NCI-H187 treated with DMSO at 0.1 percent for 48 hours (cell line): ENCODE measurements around the gene LBH.
"Not testable (repeated sequence)": the region's sequence is repeated elsewhere in the genome, so short reads cannot be mapped to it uniquely, and the experiment has no call there.

Experiments used
- DNase-seq: peaks from one replicate; lab custom pipeline; 2025; lab: John Stamatoyannopoulos, UW

The LBH gene

DNA sequence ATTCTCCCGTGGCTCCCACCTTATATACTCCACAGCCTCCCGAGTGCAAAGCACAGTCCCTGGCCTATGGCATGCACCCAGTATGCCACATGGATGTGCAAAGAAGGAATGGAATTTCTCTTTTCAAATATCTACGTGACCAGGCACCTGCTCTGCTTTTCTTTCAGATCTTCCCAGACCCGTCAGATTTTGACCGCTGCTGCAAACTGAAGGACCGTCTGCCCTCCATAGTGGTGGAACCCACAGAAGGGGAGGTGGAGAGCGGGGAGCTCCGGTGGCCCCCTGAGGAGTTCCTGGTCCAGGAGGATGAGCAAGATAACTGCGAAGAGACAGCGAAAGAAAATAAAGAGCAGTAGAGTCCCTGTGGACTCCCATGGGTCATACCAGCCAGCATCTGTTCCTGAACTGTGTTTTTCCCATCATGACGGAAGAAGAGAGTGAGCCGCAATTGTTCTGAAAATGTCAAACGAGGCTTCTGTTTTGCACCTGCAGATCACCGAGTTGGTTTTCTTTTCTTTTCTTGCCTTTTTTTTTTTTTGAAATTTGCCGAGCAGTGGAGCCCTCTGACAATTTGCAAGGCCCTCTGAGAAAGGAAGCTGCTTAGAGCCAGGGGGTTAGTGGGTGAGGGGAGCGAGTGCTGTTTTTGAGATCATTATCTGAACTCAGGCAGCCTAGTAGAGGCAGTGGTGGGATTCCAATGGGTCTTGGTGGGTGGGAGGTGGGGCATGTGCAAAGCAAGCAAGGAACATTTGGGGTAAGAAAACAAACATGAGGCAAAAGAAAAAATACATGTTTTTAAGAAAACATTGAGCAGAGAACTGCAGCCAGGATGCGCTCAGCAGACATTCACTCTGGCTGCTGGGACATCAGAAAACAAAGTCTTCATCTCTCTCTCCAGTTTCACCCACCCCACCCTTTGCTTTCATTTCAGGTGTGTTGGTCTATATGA, 26.2 kb downstream of the LBH start:
- DNase-seq: no peak

- no peak for DNase-seq
Measured at GRCh38 chr2:30259071-30259470, 27.7 kb downstream of the LBH start.

DNA sequence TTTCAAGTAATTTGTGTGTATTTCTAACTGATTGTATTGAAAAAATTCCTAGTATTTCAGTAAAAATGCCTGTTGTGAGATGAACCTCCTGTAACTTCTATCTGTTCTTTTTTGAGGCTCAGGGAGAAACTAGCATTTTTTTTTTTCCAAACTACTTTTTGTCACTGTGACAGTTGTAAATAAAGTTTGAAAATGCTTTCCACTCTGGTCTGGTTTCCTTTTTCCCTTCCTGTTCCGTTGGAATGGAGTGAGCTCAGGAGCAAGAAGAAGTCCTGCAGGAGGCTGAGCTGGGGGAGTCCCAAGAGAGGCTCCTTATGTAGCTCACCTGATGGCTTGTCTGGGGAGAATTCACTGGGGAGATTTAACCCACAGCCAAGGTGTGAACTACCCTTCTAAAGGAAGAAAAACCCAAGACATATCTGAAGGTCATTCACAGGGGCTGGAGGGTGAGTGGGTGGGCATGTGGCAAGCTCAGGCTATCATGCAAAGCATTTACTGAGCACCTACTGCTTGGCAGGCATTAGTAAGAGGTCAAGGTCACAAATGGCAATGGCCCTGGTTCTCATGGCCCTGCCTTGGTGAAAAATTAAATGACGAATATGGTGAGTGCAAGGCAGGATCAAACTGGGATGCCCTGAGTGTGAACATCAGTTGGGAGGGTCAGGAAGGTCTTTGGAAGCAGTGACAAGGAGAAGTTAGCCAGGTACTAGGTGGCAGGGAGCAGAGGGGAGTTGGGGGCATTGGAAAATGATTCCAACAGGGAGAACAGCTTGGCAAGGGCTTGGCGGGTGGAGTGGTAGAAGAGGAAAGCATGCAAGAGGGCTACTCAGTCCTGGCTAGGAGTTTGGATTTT, 28.7 kb downstream of the LBH start:
- no peak for DNase-seq

- DNase-seq: no peak
Measured at GRCh38 chr2:30260941-30261340, 29.6 kb downstream of the LBH start.

GRCh38 chr2:30261695-30262211, 30.4 kb downstream of the LBH start:
- DNase-seq: no peak

DNA sequence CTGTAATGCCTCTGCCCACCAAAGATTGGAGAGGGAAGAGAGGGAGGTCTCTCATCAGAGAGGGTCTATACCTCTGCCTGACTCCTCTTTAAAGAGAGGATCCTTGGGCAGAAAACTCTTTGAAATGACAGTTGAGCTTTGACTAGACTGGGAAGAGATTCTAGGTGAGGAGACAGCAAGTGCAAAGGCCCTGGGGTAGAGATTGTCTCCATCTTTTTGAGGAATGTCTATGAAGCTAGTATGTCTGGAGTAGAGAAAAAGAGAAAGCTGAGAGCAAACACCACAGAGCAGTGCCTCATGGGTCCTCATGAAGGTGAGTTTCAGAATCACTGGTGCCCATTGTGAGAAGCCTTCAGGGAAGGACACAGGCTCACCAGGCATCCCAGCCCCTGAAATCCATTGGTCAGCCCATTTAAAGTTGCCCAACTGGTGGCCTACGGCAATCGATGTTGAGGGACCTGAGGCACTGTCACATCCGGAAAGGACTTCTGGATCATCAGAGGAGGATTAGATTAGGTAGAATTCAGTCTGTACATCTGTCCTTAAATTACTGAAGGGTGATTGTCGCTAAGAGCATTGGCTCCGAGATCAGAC, 31.5 kb downstream of the LBH start:
- DNase-seq: no peak

- no peak for DNase-seq
Measured at GRCh38 chr2:30264274-30264673, 32.9 kb downstream of the LBH start.

GRCh38 chr2:30265052-30266015, 34.0 kb downstream of the LBH start:
- no peak for DNase-seq

- DNase-seq: no peak
Measured at GRCh38 chr2:30266051-30266621, 34.8 kb downstream of the LBH start.

- DNase-seq: no peak
Measured at GRCh38 chr2:30266705-30267104, 35.4 kb downstream of the LBH start.

DNA sequence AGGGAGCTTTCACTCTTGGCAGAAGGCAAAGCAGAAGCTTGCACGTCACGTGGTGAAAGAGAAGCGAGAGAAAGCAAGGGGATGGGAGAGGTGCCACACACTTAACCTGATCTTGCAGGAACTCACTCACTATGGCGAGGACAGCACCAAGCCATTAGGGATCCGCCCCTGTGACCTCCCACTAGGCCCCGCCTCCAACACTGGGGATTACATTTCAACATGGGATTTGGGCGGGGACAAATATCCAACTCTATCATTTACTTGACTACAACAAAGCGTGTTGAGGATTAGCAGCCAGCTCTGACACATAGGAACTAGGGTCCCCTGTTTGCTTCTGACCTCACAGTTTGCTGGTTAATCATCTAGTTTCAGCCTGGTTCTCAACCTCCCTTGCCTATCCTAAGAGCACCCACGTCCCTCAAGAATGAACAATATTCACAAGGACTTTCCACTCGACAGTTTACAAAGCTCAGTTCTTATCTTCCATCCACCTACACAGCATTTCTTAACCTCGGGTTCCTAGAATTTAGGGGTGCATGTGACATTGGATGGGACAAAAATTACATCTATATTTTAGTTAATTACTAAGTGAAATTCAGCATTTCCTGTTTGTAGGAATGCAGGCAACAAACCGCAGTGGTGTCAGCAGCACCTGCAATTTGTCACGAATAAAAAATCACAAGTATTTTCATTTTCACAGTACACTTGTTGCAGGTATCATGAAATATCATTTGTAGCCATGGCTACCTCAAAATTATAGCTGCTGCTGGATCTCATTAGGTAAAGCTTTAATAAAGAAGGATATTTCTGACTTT, 36.0 kb downstream of the LBH start:
- DNase-seq: no peak

DNA sequence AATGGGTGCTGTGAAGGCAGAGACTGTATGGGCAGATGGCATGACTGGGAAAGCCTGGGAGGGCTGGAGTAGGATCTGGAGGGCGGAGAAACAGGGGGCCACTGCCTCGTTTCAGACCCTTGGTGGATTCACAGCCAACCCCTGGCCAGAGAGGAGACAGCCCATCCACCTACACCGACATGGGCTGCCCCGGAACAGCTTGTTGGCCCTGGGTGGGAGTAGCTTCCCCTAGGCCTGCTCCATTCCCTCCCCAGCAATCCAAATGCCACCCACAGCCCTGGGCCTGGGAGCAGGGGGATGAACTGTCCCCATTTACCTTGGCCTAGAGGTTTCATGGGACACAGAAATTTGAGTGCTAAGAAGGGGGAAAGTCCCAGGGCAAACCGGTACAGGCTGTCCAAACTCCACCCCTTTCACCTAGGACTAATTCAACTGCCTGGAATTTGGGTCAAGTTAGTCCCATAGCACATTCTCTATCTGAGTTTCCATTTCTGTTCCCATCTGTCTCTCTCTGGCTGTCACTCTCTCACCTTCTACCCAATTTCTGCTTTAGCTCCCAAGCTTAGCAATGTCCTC, 37.0 kb downstream of the LBH start:
- no peak for DNase-seq

DNA sequence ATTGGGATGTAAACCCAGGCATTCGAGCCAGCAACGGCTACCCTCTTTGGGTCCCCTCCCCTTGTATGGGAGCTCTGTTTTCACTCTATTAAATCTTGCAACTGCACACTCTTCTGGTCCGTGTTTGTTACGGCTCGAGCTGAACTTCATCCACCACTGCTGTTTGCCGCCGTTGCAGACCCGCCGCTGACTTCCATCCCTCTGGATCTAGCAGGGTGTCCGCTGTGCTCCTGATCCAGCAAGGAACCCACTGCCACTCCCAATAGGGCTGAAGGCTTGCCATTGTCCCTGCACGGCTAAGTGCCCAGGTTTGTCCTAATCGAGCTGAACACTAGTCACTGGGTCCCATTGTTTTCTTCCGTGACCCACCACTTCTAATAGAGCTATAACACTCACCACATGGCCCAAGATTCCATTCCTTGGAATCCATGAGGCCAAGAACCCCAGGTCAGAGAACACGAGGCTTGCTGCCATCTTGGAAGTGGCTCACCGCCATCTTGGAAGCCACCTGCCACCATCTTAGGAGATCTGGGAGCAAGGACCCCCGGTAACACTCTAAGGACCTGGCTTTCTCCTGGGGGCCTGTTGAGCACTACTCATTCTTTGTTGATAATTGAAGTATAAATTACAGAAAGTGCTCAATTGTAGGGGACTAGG, 37.9 kb downstream of the LBH start:
- not testable (repeated sequence) for DNase-seq

- no peak for DNase-seq
Measured at GRCh38 chr2:30269771-30270145, 38.4 kb downstream of the LBH start.

- no peak for DNase-seq
Measured at GRCh38 chr2:30270166-30270565, 38.8 kb downstream of the LBH start.

- no peak for DNase-seq
Measured at GRCh38 chr2:30271301-30271700, 40.0 kb downstream of the LBH start.

DNA sequence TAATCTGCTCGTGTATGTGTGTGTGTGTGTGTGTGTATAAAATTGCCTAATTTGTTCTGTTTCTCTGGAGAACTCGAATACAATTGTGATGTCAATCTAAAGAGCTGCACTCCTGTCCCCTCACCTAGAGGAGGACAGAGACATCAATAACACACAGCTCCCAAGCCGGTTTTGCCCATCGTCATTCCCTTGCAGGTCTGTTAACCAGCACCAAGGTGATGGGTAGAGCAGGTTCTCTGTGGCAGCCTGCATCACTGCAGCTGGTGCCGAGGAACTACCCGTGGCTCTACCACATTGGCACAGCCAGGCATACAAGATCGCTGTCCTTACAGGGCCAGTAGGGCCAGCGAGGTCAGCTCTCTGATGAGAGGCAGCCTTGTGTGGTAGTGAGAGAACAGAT, 41.0 kb downstream of the LBH start:
- DNase-seq: no peak

GRCh38 chr2:30272761-30273573, 41.6 kb downstream of the LBH start:
- DNase-seq: no peak
